Ureter (tissue), 1 donor: Measurements from ENCODE around the gene CABCOCO1. TPM values are rescaled to one million over a fixed set of nuclear protein-coding genes. Genes with fewer than 3 reads are reported as not detected.

Source experiments
- DNase-seq: peaks from one replicate; pipeline ENCODE4 v3.0.0-alpha.2; 2020; ENCODE audit warnings: low spot score
- total RNA-seq: library from RNA; stranded (reverse); gene quantifications from one replicate; pipeline ENCODE4 v1.2.4, GENCODE V29; 2023
- donor health status: DM: yes; HTN: yes; CAD: no.

The CABCOCO1 gene, protein sequence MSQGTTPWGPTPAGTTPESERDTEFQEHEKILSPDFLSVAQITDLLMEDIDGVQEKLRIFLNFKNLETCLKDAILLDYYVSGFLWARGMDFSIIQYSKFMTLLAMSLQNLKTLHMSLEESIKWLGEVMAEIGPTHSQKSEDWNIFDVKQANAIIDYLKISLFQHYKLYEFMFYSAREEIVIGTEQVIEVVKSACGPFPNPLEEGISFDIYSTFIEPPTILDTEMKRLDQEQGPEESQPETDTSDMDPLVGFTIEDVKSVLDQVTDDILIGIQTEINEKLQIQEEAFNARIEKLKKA
- total RNA-seq: 1.0 TPM

DNA sequence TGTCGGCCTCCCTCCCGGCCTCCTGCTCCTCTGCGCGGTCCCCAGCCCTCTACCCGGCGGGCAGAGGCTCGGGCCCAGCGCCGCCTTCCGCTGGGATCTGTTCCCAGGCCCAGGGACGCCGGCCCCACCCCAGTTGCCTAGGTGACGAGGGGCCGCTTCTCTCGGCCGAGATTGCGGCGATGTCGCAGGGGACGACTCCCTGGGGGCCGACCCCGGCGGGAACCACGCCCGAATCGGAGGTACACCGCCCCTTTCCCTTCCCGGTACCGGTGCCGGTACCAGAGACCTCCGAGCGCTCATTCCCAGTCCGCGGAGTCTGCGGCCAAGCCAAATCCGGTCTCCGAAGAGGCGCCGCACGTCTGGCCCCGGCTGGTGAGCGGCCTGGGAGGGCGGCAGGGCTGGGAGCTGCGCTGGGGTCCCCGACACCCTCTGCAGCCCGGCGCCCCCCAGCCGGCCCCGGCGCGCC lies at the start of gene CABCOCO1:
Gene CABCOCO1, plus strand, starts transcription at position 136 of the 466 bp plus-strand sequence. Its CDS starts 44 bp downstream, at position 180.
- peak; percentile 62 for DNase-seq

DNA sequence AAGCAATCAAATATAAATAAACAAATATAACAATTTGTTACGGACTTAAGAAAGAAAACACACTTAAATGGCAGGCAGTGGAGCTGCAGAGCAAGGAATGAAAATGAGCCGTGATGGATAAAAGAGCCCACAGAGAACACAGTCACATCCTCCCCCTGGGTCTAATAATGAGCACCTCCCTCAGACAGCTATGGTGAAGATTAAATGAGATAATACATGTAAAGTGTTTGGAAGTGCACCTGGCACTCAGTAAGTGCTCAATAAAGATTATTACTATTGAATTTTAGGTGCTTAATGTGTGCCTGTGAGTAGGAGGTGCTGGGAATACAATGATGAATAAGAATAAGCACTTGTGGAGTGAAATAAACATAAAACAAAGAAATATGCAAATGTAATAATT lies 49.1 kb upstream of the CABCOCO1 start:
- no peak for DNase-seq

DNA sequence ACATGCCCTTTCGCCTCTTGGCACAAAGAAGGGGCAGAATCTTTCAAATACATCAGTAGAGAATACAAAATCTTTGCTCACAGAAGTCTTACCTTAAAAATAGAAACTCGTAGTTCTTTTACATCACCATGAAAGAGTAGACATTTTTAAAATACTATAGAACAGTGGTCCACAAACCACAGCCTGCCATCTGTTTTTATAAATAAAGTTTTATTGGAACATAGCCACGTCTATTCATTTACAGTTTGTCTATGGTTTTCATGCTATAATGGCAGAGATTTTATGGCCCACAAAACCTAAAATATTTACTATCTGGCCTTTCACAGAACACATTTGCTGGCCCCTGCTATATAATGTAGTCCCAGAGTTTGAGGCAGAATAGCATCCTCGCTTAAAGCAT lies 46.1 kb upstream of the CABCOCO1 start:
- no peak for DNase-seq

DNA sequence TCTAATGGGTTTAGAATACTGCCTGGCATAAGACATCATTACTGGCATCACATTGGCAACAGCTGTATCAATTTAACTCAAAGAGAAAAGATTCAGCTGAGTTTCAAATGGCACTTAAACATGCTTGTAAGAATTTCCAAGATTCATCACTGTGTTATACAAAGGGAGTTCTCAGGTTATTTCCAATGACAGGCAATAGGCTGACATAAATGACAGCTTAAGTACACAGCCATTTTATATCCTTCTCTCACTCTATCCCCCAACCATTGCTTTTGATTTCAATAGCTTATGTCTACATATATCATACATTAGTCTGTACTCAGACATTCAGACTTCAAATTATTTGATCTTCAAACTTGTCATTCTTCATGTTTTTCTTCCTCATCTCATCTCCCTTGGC lies 45.5 kb upstream of the CABCOCO1 start:
- DNase-seq: no peak

DNA sequence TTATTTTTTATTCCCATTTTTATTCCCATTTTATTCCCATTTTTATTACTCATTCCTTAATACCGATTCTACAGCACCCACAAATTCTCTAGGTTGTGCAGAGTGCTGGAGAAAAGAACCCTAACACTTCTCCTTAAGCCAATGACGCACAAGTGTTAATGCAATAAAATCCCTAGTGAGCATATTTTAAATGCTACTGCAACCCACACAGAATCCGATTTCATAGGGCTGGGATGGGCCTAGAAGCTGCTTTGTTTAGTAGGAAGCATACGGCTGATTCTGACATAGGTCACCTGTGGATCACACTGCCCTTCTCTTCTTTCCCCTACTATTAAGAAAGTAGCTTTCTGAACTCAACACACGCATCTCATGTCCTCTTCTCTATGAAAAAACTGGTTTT lies 45.1 kb upstream of the CABCOCO1 start:
- no peak for DNase-seq

DNA sequence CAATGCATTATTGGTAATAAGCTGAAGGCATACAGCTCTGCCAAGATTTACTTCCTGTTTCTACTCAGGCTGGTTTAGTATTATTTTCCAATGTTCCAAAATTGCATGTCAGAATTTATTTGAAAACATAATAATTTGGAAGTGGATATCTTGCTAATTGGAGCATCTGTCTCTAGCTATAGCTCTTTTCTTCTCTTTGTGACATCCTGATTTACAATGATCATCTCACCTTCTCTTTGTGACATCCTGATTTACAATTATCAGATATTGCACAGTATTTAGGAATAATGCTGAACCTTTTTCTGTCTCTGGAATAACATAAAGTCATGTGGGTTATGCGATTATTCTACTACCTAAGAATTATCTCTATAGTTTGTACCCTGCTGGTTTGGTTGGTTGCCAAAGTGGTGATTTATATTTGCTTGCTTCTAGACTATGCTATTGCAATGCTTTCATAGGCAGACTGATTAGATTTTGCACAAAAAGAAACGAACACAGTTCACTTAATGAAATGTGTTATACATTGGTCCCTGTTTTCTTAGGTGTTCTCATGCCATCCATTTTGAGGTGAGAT lies 44.3 kb upstream of the CABCOCO1 start:
- DNase-seq: no peak

DNA sequence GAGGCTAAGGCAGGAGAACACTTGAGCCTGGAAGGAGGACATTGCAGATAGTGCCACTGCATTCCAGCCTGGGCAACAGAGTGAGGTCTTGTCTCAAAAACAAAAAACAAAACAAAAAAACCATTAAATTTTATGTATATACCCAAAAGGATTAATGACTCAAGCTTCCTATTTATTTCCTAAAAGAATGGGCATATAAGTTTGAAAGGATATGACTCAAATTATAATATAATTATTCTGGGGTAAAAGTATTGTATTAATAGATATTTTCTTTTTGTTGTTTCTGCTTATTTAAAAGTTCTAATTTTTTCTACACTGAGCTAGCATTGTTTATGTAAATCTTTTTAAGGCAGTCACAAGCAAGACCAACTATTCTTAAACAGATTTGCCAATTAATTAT lies 42.2 kb upstream of the CABCOCO1 start:
- no peak for DNase-seq

DNA sequence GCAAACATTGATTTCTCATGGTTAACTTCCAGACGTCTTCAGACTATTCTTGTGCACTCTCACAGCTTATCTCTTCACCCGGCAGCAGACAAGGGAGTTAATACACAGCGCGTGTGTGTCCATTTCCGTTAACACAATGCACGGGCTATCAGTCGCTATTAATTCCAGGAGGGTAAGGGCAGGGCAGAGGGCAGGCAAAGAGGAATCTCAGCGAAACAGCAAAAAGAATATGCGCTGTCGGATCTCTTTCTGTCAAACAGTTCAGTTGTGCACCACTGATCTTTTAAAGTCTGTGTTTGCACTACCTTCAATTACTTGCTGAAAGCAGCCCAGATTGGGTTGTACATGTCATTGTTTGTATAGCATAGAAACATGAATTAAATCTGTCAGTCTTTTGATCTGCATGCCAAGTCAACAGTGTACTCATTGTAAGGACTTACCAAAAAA lies 41.1 kb upstream of the CABCOCO1 start:
- no peak for DNase-seq

DNA sequence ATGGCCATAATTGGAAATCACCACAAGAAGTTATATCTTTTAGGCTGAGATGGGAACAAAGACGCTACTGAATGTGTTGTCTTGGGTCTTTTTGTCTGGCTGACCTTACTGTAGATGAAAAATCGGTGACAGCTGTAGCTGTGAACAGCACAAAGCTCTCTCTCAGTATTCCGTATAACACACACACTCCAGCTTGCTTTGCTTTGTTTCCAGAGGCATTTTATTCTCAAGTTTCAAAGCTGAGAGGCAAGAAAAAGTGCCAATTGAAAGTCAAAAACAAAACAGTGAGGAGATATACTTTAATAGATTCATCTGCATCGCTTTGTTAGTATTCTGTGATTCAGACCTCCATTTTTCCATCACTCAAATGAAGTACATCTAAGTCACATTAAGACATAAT lies 39.6 kb upstream of the CABCOCO1 start:
- DNase-seq: no peak

DNA sequence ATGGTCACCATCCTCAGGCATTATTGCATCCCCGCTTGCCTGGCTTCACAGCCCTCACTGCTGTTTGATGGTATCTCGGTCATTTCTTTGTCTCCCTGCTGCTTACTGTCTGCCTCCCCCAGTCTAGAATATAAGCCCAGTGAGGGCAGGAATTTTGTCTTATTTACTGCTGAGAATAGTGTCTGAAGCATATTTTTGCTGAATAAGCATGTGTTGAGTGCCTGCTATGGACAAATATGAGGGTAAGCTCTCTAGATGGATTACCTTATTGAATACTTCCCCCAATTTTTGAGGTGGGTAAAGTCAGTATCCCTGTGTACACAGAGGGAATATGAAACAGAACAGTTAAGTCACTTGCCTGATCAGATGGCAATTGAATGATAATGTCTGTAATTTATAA lies 36.5 kb upstream of the CABCOCO1 start:
- DNase-seq: no peak

DNA sequence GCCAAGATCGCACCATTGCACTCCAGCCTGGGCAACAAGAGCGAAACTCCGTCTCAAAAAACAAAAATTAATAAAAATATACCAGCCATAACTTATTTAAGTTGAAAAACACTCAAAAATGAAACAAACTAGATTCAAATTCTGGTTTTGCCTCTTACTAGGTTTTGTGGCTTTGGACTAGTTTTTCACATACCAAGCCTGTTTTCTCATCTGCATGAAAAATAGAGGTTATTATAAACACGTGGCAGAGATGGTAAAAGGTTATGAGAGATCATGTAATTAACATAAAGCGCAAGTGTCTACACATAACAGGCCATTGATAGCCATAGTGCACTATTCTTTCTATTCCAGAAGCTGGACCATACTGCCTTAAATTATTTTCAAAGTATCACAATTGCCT lies 35.5 kb upstream of the CABCOCO1 start:
- no peak for DNase-seq

DNA sequence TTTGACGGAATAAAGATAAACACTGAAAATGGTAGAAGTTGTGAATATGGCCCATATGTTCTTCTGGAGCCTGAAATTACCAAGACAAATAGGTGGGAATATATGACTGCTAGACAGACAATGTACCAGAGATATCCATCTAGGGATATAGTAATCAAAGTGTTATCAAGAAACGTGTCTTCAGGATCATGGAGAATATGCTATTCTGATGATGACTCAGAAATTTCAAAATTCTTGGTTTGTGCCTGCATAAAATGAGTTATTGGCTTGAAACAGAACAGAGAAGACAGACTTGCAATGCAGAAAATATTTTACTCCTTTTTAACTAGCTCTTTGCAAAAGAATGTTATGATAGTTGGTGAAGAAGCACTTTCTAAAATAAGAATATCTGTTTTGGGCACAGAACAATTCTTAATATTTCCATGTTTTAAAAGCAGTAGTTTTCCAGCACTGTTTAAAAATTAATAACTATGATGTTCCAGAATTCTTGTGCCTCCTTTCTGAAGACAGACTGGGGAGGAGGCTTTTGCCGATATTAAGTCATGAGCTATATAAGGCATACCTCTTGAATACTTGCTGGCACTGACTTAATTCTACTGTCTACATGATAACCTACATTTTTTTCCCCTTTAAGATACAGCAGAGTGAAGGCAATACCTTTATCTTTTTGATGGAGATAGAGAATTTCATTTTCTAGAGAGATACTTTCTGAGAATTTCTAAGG lies 34.4 kb upstream of the CABCOCO1 start:
- no peak for DNase-seq

DNA sequence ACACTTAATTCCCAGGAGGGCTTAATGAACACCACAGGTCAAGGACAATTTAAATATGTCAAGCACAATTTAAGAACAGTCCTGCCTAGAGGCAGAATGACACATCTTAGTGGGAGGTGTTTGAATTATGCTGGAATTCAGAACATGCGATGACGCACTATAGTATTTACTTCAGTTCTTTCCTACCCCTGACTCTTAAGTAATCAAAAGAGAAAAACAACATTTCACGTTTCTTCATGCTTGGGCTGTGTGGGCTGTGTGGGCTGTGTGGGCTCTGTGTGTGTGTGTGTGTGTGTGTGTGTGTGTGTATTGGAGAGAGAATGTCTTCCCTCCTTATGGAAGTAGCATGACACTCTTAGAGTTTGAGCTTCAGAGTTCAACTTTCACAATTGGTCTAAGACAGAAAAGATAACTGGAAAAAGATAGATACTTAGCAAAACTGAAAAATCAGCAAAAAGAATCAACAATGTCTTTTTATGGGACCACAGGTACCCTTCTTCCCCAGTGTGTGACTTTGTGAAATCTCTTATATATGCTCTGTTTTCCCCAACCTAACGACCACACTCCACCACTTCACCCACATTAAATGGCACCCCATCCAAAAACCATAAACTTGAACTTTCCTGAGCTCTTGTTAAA lies 33.7 kb upstream of the CABCOCO1 start:
- no peak for DNase-seq

DNA sequence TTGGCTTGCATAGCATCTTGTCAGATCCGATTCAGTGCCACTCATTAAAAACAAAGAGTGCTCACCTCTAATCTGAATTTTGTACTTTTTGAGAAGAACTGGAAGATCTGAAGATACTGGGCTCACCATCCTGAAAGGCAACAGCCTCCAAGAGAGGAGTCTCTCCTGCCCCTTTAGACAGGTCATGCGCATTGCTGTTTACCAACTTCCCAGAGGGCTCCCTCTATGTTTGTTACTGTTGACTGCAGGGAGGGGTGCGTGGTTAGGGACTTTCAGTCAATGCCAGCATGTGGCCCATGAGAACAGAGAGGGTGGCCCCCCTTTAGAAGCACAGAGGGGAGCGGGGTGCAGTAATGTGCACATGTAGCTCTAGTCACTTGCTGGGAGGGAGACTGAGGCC lies 33.2 kb upstream of the CABCOCO1 start:
- DNase-seq: no peak

DNA sequence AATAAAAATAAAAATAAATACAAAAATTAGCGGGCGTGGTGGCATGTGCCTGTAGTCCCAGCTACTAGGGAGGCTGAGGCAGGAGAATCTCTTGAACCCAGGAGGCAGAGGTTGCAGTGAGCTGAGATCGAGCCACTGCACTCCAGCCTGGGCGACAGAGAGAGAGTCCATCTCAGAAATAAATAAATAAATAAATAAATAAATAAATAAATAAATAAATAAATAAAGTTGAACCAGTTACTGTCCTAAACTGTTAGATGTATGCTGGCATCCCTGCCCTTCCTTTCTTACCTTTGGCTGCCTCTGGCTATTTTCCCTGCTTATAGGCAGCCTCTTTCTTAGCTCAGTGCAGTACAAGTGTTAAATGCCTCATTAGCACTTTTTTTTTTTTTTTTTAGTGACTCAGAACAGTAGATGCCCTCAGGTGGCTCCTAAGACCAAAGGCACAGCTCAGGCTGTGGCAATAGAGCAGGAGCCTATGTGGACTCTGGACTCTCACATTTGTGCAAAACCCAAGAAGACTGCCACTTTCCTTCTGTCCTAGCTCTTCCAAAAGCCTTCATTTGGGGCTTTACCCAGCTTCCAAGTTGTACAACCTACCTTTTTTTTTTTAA lies 30.6 kb upstream of the CABCOCO1 start:
- no peak for DNase-seq

DNA sequence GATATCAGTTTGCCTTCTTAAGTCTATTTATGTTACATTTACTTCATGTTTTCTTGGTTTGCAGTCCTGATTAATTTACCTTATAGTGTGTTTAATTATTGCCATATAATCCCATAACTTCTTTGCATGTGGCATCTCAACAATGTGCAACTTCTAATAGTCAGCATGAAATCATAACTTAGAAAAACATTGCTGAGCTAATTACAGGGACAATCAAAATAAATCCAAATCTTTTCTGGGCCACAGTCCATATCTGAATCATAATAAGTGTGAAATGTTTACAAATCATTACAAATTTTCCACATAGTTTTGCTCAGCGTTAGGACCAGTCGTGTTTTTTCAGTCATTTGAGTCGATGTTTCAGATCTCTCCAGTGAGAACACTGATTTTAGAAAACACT lies 29.1 kb upstream of the CABCOCO1 start:
- DNase-seq: no peak

DNA sequence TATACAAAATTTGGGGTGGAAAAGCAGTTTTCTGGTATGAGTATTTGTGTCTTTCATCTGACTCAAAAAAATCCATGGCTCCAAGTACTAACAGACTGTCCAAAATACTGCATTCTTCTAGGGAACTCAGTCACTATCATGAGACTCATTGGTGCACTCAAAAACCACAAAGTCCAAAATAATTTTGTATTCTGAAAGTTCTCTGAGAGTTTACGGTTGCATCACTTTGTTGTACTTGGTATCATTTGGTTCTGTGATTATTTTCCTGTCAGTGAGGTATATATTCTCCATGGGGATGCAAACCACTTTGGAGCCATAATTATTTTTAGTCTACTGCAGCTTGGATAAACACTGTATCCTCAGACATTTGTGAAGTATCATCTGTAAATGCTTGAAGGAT lies 28.0 kb upstream of the CABCOCO1 start:
- DNase-seq: no peak

DNA sequence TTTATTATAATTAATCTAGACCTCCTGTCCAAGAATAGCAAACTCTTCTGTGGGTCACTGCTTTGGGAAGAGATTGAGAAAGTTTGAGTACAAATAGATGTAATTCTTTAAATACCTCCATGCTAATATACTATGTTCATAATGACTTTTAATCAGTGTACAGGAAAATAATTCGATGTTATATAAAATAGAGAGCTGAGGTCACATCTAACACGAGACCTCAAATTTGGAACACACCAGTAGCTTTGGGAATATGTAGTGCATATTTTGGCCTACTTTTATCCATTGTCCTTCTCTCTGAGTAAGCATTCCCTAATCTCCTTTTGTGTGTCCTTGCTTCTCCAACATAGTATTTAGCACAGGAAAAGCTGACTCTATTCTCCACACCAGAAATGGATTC lies 27.3 kb upstream of the CABCOCO1 start:
- no peak for DNase-seq

DNA sequence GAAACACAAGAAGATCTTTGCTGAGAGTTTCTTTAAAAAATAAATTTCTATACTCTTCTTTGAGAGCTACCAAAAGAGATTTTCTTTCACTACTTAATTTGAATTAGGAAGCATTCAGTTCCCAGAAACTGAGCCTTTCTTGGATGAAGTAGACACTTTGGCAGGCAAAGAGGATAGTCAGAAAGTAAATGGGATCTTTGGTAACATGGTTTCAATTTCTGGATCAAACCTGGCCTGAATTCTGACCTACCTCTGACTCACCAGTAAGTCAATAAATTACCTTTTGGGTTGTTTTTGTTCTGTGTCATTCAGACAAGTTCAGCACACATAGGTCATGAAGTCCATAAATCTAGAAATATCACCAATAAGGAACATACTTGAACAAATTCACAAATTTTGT lies 26.8 kb upstream of the CABCOCO1 start:
- no peak for DNase-seq

DNA sequence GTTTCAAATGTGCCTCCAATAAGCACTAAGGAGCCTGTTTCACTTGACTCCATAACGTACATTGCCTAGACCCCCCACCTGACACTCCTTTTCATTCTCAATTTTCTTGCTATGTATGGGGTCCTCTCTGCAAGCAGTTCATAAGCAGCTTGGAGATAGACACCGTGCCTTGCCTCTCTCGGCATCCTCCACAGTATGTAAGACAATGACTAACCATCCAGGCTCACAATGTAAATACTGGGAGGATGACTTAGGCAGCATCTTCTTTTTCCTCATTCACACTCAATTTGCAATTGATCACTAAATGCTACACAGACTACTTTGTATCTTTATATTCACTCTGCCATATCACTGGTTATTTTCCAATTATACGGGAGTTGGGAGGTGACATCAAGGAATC lies 22.8 kb upstream of the CABCOCO1 start:
- DNase-seq: no peak

DNA sequence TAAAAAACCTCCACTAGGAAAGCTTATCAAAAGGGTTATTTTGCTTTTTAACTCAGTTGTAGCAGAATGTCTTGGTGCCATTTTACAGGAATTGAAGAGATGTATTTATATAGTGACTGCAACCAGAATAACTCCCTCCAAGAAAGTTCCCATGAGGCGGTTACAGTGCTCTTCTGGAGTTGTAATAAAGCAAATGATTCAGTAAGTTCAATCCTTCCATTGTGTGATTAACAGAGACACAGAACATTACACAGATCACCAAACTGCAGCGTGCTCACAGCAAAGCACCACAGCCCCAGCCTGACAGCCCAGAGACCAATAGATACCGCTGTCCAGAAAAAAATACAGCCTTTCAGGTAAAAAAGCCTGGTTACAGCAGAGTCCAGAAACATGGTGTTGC lies 21.9 kb upstream of the CABCOCO1 start:
- DNase-seq: no peak

DNA sequence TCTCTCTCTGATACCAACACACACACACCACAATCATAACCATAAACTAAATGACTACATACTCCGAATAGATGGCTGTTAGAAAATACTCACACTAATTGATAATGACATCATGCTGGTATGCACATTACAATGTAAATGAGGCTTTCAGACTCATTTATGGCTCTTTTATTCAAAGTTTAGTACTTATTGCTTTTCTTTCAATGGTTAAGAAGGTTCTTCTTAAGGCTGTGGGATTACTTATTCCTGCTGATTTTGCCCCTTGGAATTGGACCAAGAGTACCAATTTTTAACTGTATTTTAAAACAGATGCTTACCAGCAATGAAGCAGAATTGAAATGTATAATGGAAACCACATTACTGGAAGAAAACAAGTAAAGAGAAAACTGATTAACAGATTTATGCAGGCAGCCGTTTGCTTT lies 20.6 kb upstream of the CABCOCO1 start:
- no peak for DNase-seq
